HEK293 (cell line): ENCODE data around the gene CNTNAP5.

Experiments
- KLF1 ChIP-seq: fragments of 450-650 bp; formaldehyde crosslinking; IDR thresholded peaks from 2 replicates; pipeline ENCODE4 v1.5.1; 2016; ENCODE audit warnings: missing biosample characterization, missing genetic modification characterization
- PRDM2 ChIP-seq: fragments of 450-650 bp; formaldehyde crosslinking; IDR thresholded peaks from 2 replicates; pipeline ENCODE4 v1.5.1; 2016; ENCODE audit warnings: missing biosample characterization, missing genetic modification characterization, borderline replicate concordance
- ZBTB8A ChIP-seq: fragments of 450-650 bp; formaldehyde crosslinking; IDR thresholded peaks from 2 replicates; pipeline ENCODE4 v1.5.1; 2016; ENCODE audit warnings: missing biosample characterization, missing genetic modification characterization
- ZFP41 ChIP-seq: fragments of 450-650 bp; formaldehyde crosslinking; IDR thresholded peaks from 2 replicates; pipeline ENCODE4 v1.5.1; 2016; ENCODE audit warnings: missing biosample characterization, missing genetic modification characterization, borderline replicate concordance
- TF ChIP-seq, protein P1 (sequence below): fragments of 450-650 bp; formaldehyde crosslinking; IDR thresholded peaks from 2 replicates; pipeline ENCODE4 v1.5.1; 2016; ENCODE audit warnings: missing biosample characterization, missing genetic modification characterization

DNA sequence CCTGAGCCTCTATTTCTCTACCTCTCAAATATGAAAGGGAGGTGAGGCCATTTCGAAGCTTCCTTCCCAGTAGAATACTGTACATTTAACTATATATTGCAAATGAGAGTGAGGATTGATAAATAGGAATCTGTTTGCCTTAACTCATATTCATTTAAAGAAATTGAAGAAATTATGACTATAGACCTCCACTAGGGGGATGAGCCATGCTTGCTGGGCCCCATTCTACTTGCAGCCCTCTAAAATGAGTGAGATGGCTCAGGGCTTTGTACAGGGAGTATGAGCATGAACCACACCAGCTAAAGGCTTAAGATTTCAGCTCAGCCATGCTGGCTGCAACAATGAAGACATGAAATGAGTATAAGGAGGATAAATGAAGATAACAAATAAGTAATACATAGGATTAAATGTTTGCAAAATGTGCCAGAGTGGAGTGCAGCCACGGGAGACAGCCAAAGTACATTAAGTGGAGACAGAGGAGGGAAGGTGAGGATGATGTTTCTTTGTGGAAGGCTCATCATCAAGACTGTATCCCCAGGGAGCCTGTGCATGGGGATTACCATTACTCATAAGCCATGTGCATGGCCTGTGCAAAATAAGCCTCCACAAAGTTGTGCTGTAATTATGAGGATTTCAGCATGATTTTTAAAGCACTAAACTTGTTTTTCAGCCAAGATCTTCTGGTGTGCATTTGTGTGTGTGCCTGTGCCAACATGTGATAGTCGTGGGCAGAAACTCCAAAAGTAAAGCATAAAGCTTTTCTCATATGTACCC lies 300.8 kb downstream of the CNTNAP5 start:
- TF ChIP-seq, protein P1, sequence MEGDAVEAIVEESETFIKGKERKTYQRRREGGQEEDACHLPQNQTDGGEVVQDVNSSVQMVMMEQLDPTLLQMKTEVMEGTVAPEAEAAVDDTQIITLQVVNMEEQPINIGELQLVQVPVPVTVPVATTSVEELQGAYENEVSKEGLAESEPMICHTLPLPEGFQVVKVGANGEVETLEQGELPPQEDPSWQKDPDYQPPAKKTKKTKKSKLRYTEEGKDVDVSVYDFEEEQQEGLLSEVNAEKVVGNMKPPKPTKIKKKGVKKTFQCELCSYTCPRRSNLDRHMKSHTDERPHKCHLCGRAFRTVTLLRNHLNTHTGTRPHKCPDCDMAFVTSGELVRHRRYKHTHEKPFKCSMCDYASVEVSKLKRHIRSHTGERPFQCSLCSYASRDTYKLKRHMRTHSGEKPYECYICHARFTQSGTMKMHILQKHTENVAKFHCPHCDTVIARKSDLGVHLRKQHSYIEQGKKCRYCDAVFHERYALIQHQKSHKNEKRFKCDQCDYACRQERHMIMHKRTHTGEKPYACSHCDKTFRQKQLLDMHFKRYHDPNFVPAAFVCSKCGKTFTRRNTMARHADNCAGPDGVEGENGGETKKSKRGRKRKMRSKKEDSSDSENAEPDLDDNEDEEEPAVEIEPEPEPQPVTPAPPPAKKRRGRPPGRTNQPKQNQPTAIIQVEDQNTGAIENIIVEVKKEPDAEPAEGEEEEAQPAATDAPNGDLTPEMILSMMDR (tag by site-specific recombination): no peak
- TF ChIP-seq ZFP41 (tag by site-specific recombination) (no peak), KLF1 (tag by site-specific recombination) (no peak), ZBTB8A (tag by site-specific recombination) (no peak), PRDM2 (no peak)
